HepG2 (cell line): ENCODE measurements around the gene PPM1H. TPM values are rescaled to one million over a fixed set of nuclear protein-coding genes. Genes with fewer than 3 reads are reported as not detected.

Experiments used
- ATAD3A ChIP-seq: sonication (generic); formaldehyde crosslinking; IDR thresholded peaks from 2 replicates; pipeline ENCODE4 v1.4.0; 2020; ENCODE audit warnings: missing genetic modification reagents
- E2F2 ChIP-seq: sonication (generic); formaldehyde crosslinking; IDR thresholded peaks from 2 replicates; pipeline ENCODE4 v1.4.0; 2020; ENCODE audit warnings: missing genetic modification reagents, borderline replicate concordance
- E2F5 ChIP-seq: sonication (generic); formaldehyde crosslinking; conservative IDR thresholded peaks from 2 replicates; pipeline ENCODE4 v1.4.0; 2020; ENCODE audit warnings: missing genetic modification reagents
- FOXA1 ChIP-seq, 2 experiments: fragments of 450-650 bp in 1 of 2; sonication (generic) in 1 of 2; formaldehyde crosslinking in 1 of 2; IDR thresholded peaks; 2 replicates each; pipeline versions ENCODE4 v1.4.0 to v1.6.1; 2016 to 2020; ENCODE audit warnings: missing genetic modification reagents in 1 of 2
- HDAC1 ChIP-seq: sonication (generic); formaldehyde crosslinking; IDR thresholded peaks from 2 replicates; pipeline ENCODE4 v1.5.1; 2020; ENCODE audit warnings: mild to moderate bottlenecking, missing genetic modification reagents
- HNF4G ChIP-seq, 2 experiments: sonication (generic) in 1 of 2; formaldehyde crosslinking in 1 of 2; IDR thresholded peaks; 2 replicates each; pipeline versions ENCODE4 v1.4.0 to v1.6.1; 2011 to 2020; ENCODE audit warnings: borderline replicate concordance in 2 of 2, low read depth in 2 of 2, mild to moderate bottlenecking in 2 of 2, low read length in 1 of 2, missing genetic modification reagents in 1 of 2, moderate library complexity in 1 of 2
- HNRNPL ChIP-seq: fragments of 200-400 bp; formaldehyde crosslinking; IDR thresholded peaks from 2 replicates; pipeline ENCODE4 v1.6.1; 2017; ENCODE audit warnings: mild to moderate bottlenecking, low read depth, low read length
- KDM5B ChIP-seq: sonication (generic); formaldehyde crosslinking; IDR thresholded peaks from 2 replicates; pipeline ENCODE4 v1.4.0; 2020; ENCODE audit warnings: missing genetic modification reagents, mild to moderate bottlenecking, borderline replicate concordance
- MAX ChIP-seq: IDR thresholded peaks from 2 replicates; pipeline ENCODE4 v1.6.1; 2012; ENCODE audit warnings: inconsistent platforms
- MEIS2 ChIP-seq: sonication (generic); formaldehyde crosslinking; IDR thresholded peaks from 2 replicates; pipeline ENCODE4 v1.9.0; 2021; ENCODE audit warnings: mild to moderate bottlenecking, missing genetic modification reagents
- MLX ChIP-seq: IDR thresholded peaks from 2 replicates; pipeline ENCODE4 v1.6.1; 2016
- NR2F6 ChIP-seq, 2 experiments: IDR thresholded peaks; 2 replicates each; pipeline ENCODE4 v1.6.1; 2016; ENCODE audit warnings: antibody characterized with exemption in 1 of 2, mild to moderate bottlenecking in 1 of 2
- SOX13 ChIP-seq, 3 experiments: fragments of 450-650 bp in 1 of 3; sonication (generic) in 1 of 3; formaldehyde crosslinking in 1 of 3; IDR thresholded peaks in 2 of 3; conservative IDR thresholded peaks in 1 of 3; 2 replicates each; pipeline versions ENCODE4 v1.5.0 to v1.6.1; 2016 to 2020; ENCODE audit warnings: antibody characterized with exemption in 1 of 3, mild to moderate bottlenecking in 1 of 3, missing compliant biosample characterization in 1 of 3, missing genetic modification reagents in 1 of 3, moderate library complexity in 1 of 3
- SP2 ChIP-seq: sonication (generic); formaldehyde crosslinking; IDR thresholded peaks from 2 replicates; pipeline ENCODE4 v1.5.1; 2020; ENCODE audit warnings: mild to moderate bottlenecking, missing genetic modification reagents
- TEAD3 ChIP-seq: optimal IDR thresholded peaks from 2 replicates; pipeline ENCODE3; 2016; ENCODE audit warnings: borderline replicate concordance
- UBTF ChIP-seq: sonication (generic); formaldehyde crosslinking; IDR thresholded peaks from 2 replicates; pipeline ENCODE4 v1.4.0; 2020; ENCODE audit warnings: mild to moderate bottlenecking, missing genetic modification reagents
- ZEB1 ChIP-seq: IDR thresholded peaks from 2 replicates; pipeline ENCODE4 v1.6.1; 2012; ENCODE audit warnings: mild to moderate bottlenecking, low read depth, inconsistent platforms; ENCODE audit not compliant: insufficient replicate concordance
- ZFP90 ChIP-seq: sonication (generic); formaldehyde crosslinking; IDR thresholded peaks from 2 replicates; pipeline ENCODE4 v1.8.0; 2022; ENCODE audit warnings: missing genetic modification reagents, mild to moderate bottlenecking, inconsistent platforms, borderline replicate concordance
- ZNF263 ChIP-seq: sonication (generic); formaldehyde crosslinking; IDR thresholded peaks from 2 replicates; pipeline ENCODE4 v1.4.0; 2020; ENCODE audit warnings: missing genetic modification reagents
- ZNF362 ChIP-seq: sonication (generic); formaldehyde crosslinking; IDR thresholded peaks from 2 replicates; pipeline ENCODE4 v1.4.0; 2020; ENCODE audit warnings: missing genetic modification reagents, mild to moderate bottlenecking, borderline replicate concordance
- ZNF678 ChIP-seq: sonication (generic); formaldehyde crosslinking; IDR thresholded peaks from 2 replicates; pipeline ENCODE4 v1.4.0; 2020; ENCODE audit warnings: mild to moderate bottlenecking, missing genetic modification reagents
- ZNF7 ChIP-seq: IDR thresholded peaks from 2 replicates; pipeline ENCODE4 v1.6.1; 2016; ENCODE audit warnings: missing biosample characterization, missing genetic modification reagents
- polyA plus RNA-seq, 8 experiments: library from polyadenylated mRNA; depleted of rRNA in 3 of 8; stranded (reverse) in 7 of 8; unstranded in 1 of 8; fragments of >200 nt; fragmentation: Illumina TruSeq in 4 of 8; extraction: Trizol in 4 of 8; gene quantifications; 2 replicates each; pipeline versions ENCODE4 v1.2.1 to v1.2.3, GENCODE V29; 2011 to 2016; ENCODE audit warnings: low read depth in 4 of 8, missing spikeins in 1 of 8, mixed read lengths in 1 of 8; ENCODE audit not compliant: insufficient read depth in 1 of 8
- total RNA-seq, 5 experiments: library from RNA; depleted of rRNA; stranded (reverse); fragments of >200 nt; fragmentation: Illumina TruSeq; extraction: Trizol; gene quantifications; 2 replicates each; pipeline ENCODE4 v1.2.3, GENCODE V29; 2016; ENCODE audit warnings: low read depth in 1 of 5

Gene PPM1H
- total and polyA plus RNA-seq, 2 of the 13 experiments (the other 11 are each of a cell fraction or from before 2014, with no cell fraction given), result 29.1 to 38.1 TPM

- TF ChIP-seq MLX (CRISPR knock-in tag), result 0 out of 2 replicates have a peak, but pooled peaks have one; percentile 41
- TF ChIP-seq KDM5B (CRISPR knock-in tag), result no peak
- peak; percentile 40; the same call in 1 of the 2 replicates for TF ChIP-seq ZNF362
- no peak for TF ChIP-seq E2F2 (CRISPR knock-in tag)
- TF ChIP-seq FOXA1 (IDR thresholded peaks at IDR 0.05), result no peak
- TF ChIP-seq FOXA1 (CRISPR knock-in tag; IDR thresholded peaks at IDR 0.05), result peak; percentile 93
- TF ChIP-seq HDAC1 (CRISPR knock-in tag), result no peak
- no peak for TF ChIP-seq ZNF263 (CRISPR knock-in tag)
- TF ChIP-seq MEIS2 (CRISPR knock-in tag), result no peak
- peak; percentile 22 for TF ChIP-seq TEAD3 (CRISPR knock-in tag)
- TF ChIP-seq ZNF678, result no peak
- peak; percentile 83 for TF ChIP-seq NR2F6 (IDR thresholded peaks at IDR 0.05)
- peak; percentile 69 for TF ChIP-seq NR2F6 (CRISPR knock-in tag; IDR thresholded peaks at IDR 0.05)
- TF ChIP-seq E2F5 (CRISPR knock-in tag), result no peak
- no peak; the same call in 1 of the 2 replicates for TF ChIP-seq MAX
- TF ChIP-seq ZFP90 (CRISPR knock-in tag), result no peak
- TF ChIP-seq SOX13 (IDR thresholded peaks at IDR 0.05), result peak; percentile 25; the same call in 1 of the 2 replicates
- peak in 1 of 2 experiments; percentile 82; a peak in 2 of 4 replicates for TF ChIP-seq SOX13 (CRISPR knock-in tag; conservative IDR thresholded peaks at IDR 0.05 in 1 of 2, IDR thresholded peaks at IDR 0.05 in 1 of 2)
- TF ChIP-seq HNF4G (IDR thresholded peaks at IDR 0.05; ENCODE audit: borderline replicate concordance, low read depth, low read length), result peak; percentile 49; the same call in 1 of the 2 replicates
- TF ChIP-seq HNF4G (CRISPR knock-in tag; IDR thresholded peaks at IDR 0.05; ENCODE audit: borderline replicate concordance, low read depth), result no peak
- TF ChIP-seq ZNF7 (CRISPR knock-in tag), result no peak
- no peak for TF ChIP-seq HNRNPL
- no peak for TF ChIP-seq ATAD3A (CRISPR knock-in tag)
- TF ChIP-seq SP2, result no peak
- TF ChIP-seq ZEB1, result no peak
- no peak for TF ChIP-seq UBTF (CRISPR knock-in tag)
Observed at GRCh38 chr12:62760779-62761178, 174.2 kb downstream of the PPM1H start (continued).
